ENCODE results near the gene EXD3. TPM values are rescaled to one million over a fixed set of nuclear protein-coding genes. Genes with fewer than 3 reads are reported as not detected.
"Not testable (repeated sequence)": the region's sequence is repeated elsewhere in the genome, so short reads cannot be mapped to it uniquely, and the experiment has no call there.

EXD3 gene
- total and polyA plus RNA-seq, 9 donors, result 7.4 to 19.0 (median 11.6) TPM

- no peak for DNase-seq
- 93% methylated on average over 22 of the region's 22 CpGs for WGBS (ENCODE audit: insufficient coverage)
- Histone ChIP-seq H3K36me3 (ENCODE audit: control insufficient read depth, insufficient read depth, low read length) (peaks cover 57% of the 10 kb centered on the region), H3K27me3 (ENCODE audit: control insufficient read depth, insufficient read depth, low read length) (no peaks in the 10 kb centered on the region), H3K4me3 (ENCODE audit: low read length) (no peak overlapping the region), H3K27ac (ENCODE audit: low read length) (no peak overlapping the region), H3K4me1 (ENCODE audit: control insufficient read depth, insufficient read depth, low read length) (peaks cover 6% of the 10 kb centered on the region), H3K9me3 (replicated peaks; ENCODE audit: control insufficient read depth, low read depth, low read length) (no peaks in the 10 kb centered on the region)
Measured at GRCh38 chr9:137264067-137264466, 158.9 kb downstream of the EXD3 start.

GRCh38 chr9:137263506-137263905, 159.5 kb downstream of the EXD3 start:
- Histone ChIP-seq H3K27me3 (ENCODE audit: control insufficient read depth, insufficient read depth, low read length) (no peaks in the 10 kb centered on the region), H3K27ac (ENCODE audit: low read length) (no peak overlapping the region), H3K9me3 (replicated peaks; ENCODE audit: control insufficient read depth, low read depth, low read length) (no peaks in the 10 kb centered on the region), H3K36me3 (ENCODE audit: control insufficient read depth, insufficient read depth, low read length) (peaks cover 54% of the 10 kb centered on the region), H3K4me1 (ENCODE audit: control insufficient read depth, insufficient read depth, low read length) (peaks cover under 1% of the 10 kb centered on the region), H3K4me3 (ENCODE audit: low read length) (no peak overlapping the region)
- peak; percentile 7 for DNase-seq
- 81% methylated on average over 10 of the region's 10 CpGs for WGBS (ENCODE audit: insufficient coverage)

GRCh38 chr9:137262909-137263285, 160.1 kb downstream of the EXD3 start:
- Histone ChIP-seq H3K27me3 (ENCODE audit: control insufficient read depth, insufficient read depth, low read length) (no peaks in the 10 kb centered on the region), H3K4me3 (ENCODE audit: low read length) (no peak overlapping the region), H3K4me1 (ENCODE audit: control insufficient read depth, insufficient read depth, low read length) (no peaks in the 10 kb centered on the region), H3K9me3 (replicated peaks; ENCODE audit: control insufficient read depth, low read depth, low read length) (no peaks in the 10 kb centered on the region), H3K36me3 (ENCODE audit: control insufficient read depth, insufficient read depth, low read length) (peaks cover 50% of the 10 kb centered on the region), H3K27ac (ENCODE audit: low read length) (no peak overlapping the region)
- DNase-seq, result peak; percentile 1
- 93% methylated on average over 21 of the region's 24 CpGs for WGBS (ENCODE audit: insufficient coverage)

GRCh38 chr9:137262173-137262908, 160.6 kb downstream of the EXD3 start:
- not testable (repeated sequence) for H3K4me3 ChIP-seq (ENCODE audit: low read length); H3K27ac ChIP-seq (ENCODE audit: low read length); H3K4me1 ChIP-seq (ENCODE audit: control insufficient read depth, insufficient read depth, low read length); H3K27me3 ChIP-seq (ENCODE audit: control insufficient read depth, insufficient read depth, low read length); H3K9me3 ChIP-seq (replicated peaks; ENCODE audit: control insufficient read depth, low read depth, low read length)
- peak; percentile 30 for DNase-seq
- peaks cover 49% of the 10 kb centered on the region for H3K36me3 ChIP-seq (ENCODE audit: control insufficient read depth, insufficient read depth, low read length)
- WGBS (ENCODE audit: insufficient coverage), result 75% methylated on average over 2 of the region's 15 CpGs

Other genes with a start within 250 kb of the EXD3 start
- gene ANAPC2, start 234.6 kb downstream of the EXD3 start, total RNA-seq, result 20.4 TPM
- 10 to 100 TPM; 23.5 to 41.6 (median 33.5) TPM for gene ANAPC2, start 234.6 kb downstream of the EXD3 start, polyA plus RNA-seq (ENCODE audit: insufficient read depth in 1 of 8, insufficient read length in 8 of 8, low replicate concordance in 1 of 8)
- 52.9 TPM for gene SSNA1, start 234.5 kb downstream of the EXD3 start, total RNA-seq
- 10 to 100 TPM; 60.6 to 71.5 (median 68.2) TPM for gene SSNA1, start 234.5 kb downstream of the EXD3 start, polyA plus RNA-seq (ENCODE audit: insufficient read depth in 1 of 8, insufficient read length in 8 of 8, low replicate concordance in 1 of 8)
- 4.6 TPM for gene TPRN, start 222.4 kb downstream of the EXD3 start, total RNA-seq
- gene TPRN, start 222.4 kb downstream of the EXD3 start, polyA plus RNA-seq (ENCODE audit: insufficient read depth in 1 of 8, insufficient read length in 8 of 8, low replicate concordance in 1 of 8), result 10 to 100 TPM in 5 of 8 donors, 1 to 10 TPM in 3; 7.6 to 14.6 (median 10.6) TPM
- 25.2 TPM for gene TMEM203, start 217.5 kb downstream of the EXD3 start, total RNA-seq
- 10 to 100 TPM; 34.1 to 38.2 (median 36.6) TPM for gene TMEM203, start 217.5 kb downstream of the EXD3 start, polyA plus RNA-seq (ENCODE audit: insufficient read depth in 1 of 8, insufficient read length in 8 of 8, low replicate concordance in 1 of 8)
- gene NDOR1, start 217.5 kb downstream of the EXD3 start, total RNA-seq, result 3.1 TPM
- gene NDOR1, start 217.5 kb downstream of the EXD3 start, polyA plus RNA-seq (ENCODE audit: insufficient read depth in 1 of 8, insufficient read length in 8 of 8, low replicate concordance in 1 of 8), result 10 to 100 TPM in 1 of 8 donors, 1 to 10 TPM in 7; 5.8 to 10.8 (median 8.2) TPM
- gene RNF208, start 200.9 kb downstream of the EXD3 start, total RNA-seq, result 0.18 TPM
- gene RNF208, start 200.9 kb downstream of the EXD3 start, polyA plus RNA-seq (ENCODE audit: insufficient read depth in 1 of 8, insufficient read length in 8 of 8, low replicate concordance in 1 of 8), result 1 to 10 TPM; 2.4 to 5.1 (median 2.8) TPM
- 0.18 TPM for gene CYSRT1, start 198.0 kb downstream of the EXD3 start, total RNA-seq
- 1 to 10 TPM in 7 of 8 donors, under 1 TPM in 1; 1.00 to 5.6 (median 3.2) TPM for gene CYSRT1, start 198.0 kb downstream of the EXD3 start, polyA plus RNA-seq (ENCODE audit: insufficient read depth in 1 of 8, insufficient read length in 8 of 8, low replicate concordance in 1 of 8)
- not detected for gene RNF224, start 195.7 kb downstream of the EXD3 start, total RNA-seq
- gene RNF224, start 195.7 kb downstream of the EXD3 start, polyA plus RNA-seq (ENCODE audit: insufficient read depth in 1 of 8, insufficient read length in 8 of 8, low replicate concordance in 1 of 8), result 1 to 10 TPM in 7 of 8 donors, under 1 TPM in 1; 0.68 to 7.4 (median 2.6) TPM
- gene SLC34A3, start 192.3 kb downstream of the EXD3 start, total RNA-seq, result 0.04 TPM
- 1 to 10 TPM in 7 of 8 donors, under 1 TPM in 1; 0.47 to 3.6 (median 1.5) TPM for gene SLC34A3, start 192.3 kb downstream of the EXD3 start, polyA plus RNA-seq (ENCODE audit: insufficient read depth in 1 of 8, insufficient read length in 8 of 8, low replicate concordance in 1 of 8)
- gene TUBB4B, start 181.9 kb downstream of the EXD3 start, total RNA-seq, result 97.1 TPM
- 100 to 1,000 TPM; 200 to 222 (median 217) TPM for gene TUBB4B, start 181.9 kb downstream of the EXD3 start, polyA plus RNA-seq (ENCODE audit: insufficient read depth in 1 of 8, insufficient read length in 8 of 8, low replicate concordance in 1 of 8)
- gene STPG3, start 171.9 kb downstream of the EXD3 start, total RNA-seq, result not detected
- gene STPG3, start 171.9 kb downstream of the EXD3 start, polyA plus RNA-seq (ENCODE audit: insufficient read depth in 1 of 8, insufficient read length in 8 of 8, low replicate concordance in 1 of 8), result under 1 TPM in 7 of 8 donors, not detected in 1; 0.15 to 0.79 (median 0.33) TPM
- gene NELFB, start 167.8 kb downstream of the EXD3 start, total RNA-seq, result 25.9 TPM
- gene NELFB, start 167.8 kb downstream of the EXD3 start, polyA plus RNA-seq (ENCODE audit: insufficient read depth in 1 of 8, insufficient read length in 8 of 8, low replicate concordance in 1 of 8), result 10 to 100 TPM; 50.4 to 57.6 (median 52.9) TPM
- 4.4 TPM for gene TOR4A, start 145.4 kb downstream of the EXD3 start, total RNA-seq
- gene TOR4A, start 145.4 kb downstream of the EXD3 start, polyA plus RNA-seq (ENCODE audit: insufficient read depth in 1 of 8, insufficient read length in 8 of 8, low replicate concordance in 1 of 8), result 1 to 10 TPM; 3.6 to 9.3 (median 8.3) TPM
- 2.5 TPM for gene NRARP, start 120.9 kb downstream of the EXD3 start, total RNA-seq
- gene NRARP, start 120.9 kb downstream of the EXD3 start, polyA plus RNA-seq (ENCODE audit: insufficient read depth in 1 of 8, insufficient read length in 8 of 8, low replicate concordance in 1 of 8), result 1 to 10 TPM; 3.4 to 7.5 (median 5.8) TPM
- 2.0 TPM for gene NOXA1, start 231 bp upstream of the EXD3 start, total RNA-seq
- 1 to 10 TPM in 7 of 8 donors, under 1 TPM in 1; 0.99 to 5.1 (median 2.6) TPM for gene NOXA1, start 231 bp upstream of the EXD3 start, polyA plus RNA-seq (ENCODE audit: insufficient read depth in 1 of 8, insufficient read length in 8 of 8, low replicate concordance in 1 of 8)
- 0.18 TPM for gene ENTPD8, start 18.2 kb upstream of the EXD3 start, total RNA-seq
- 1 to 10 TPM in 1 of 8 donors, under 1 TPM in 7; 0.35 to 1.2 (median 0.42) TPM for gene ENTPD8, start 18.2 kb upstream of the EXD3 start, polyA plus RNA-seq (ENCODE audit: insufficient read depth in 1 of 8, insufficient read length in 8 of 8, low replicate concordance in 1 of 8)
- gene NSMF, start 36.2 kb upstream of the EXD3 start, total RNA-seq, result 9.9 TPM
- gene NSMF, start 36.2 kb upstream of the EXD3 start, polyA plus RNA-seq (ENCODE audit: insufficient read depth in 1 of 8, insufficient read length in 8 of 8, low replicate concordance in 1 of 8), result 10 to 100 TPM; 16.1 to 31.1 (median 23.0) TPM
- 0.80 TPM for gene PNPLA7, start 127.2 kb upstream of the EXD3 start, total RNA-seq
- 1 to 10 TPM; 1.3 to 3.6 (median 2.5) TPM for gene PNPLA7, start 127.2 kb upstream of the EXD3 start, polyA plus RNA-seq (ENCODE audit: insufficient read depth in 1 of 8, insufficient read length in 8 of 8, low replicate concordance in 1 of 8)
- gene MRPL41, start 128.7 kb upstream of the EXD3 start, total RNA-seq, result 37.8 TPM
- gene MRPL41, start 128.7 kb upstream of the EXD3 start, polyA plus RNA-seq (ENCODE audit: insufficient read depth in 1 of 8, insufficient read length in 8 of 8, low replicate concordance in 1 of 8), result 10 to 100 TPM; 25.6 to 42.1 (median 31.7) TPM
- 27.4 TPM for gene DPH7, start 155.8 kb upstream of the EXD3 start, total RNA-seq
- gene DPH7, start 155.8 kb upstream of the EXD3 start, polyA plus RNA-seq (ENCODE audit: insufficient read depth in 1 of 8, insufficient read length in 8 of 8, low replicate concordance in 1 of 8), result 10 to 100 TPM; 20.8 to 34.8 (median 26.9) TPM
- gene ZMYND19, start 167.3 kb upstream of the EXD3 start, total RNA-seq, result 18.6 TPM
- gene ZMYND19, start 167.3 kb upstream of the EXD3 start, polyA plus RNA-seq (ENCODE audit: insufficient read depth in 1 of 8, insufficient read length in 8 of 8, low replicate concordance in 1 of 8), result 10 to 100 TPM; 18.5 to 22.8 (median 19.4) TPM
- 27.1 TPM for gene ARRDC1, start 182.5 kb upstream of the EXD3 start, total RNA-seq
- gene ARRDC1, start 182.5 kb upstream of the EXD3 start, polyA plus RNA-seq (ENCODE audit: insufficient read depth in 1 of 8, insufficient read length in 8 of 8, low replicate concordance in 1 of 8), result 10 to 100 TPM; 20.6 to 41.3 (median 32.8) TPM
- 29.9 TPM for gene EHMT1, start 195.8 kb upstream of the EXD3 start, total RNA-seq
- 10 to 100 TPM; 42.9 to 59.7 (median 47.9) TPM for gene EHMT1, start 195.8 kb upstream of the EXD3 start, polyA plus RNA-seq (ENCODE audit: insufficient read depth in 1 of 8, insufficient read length in 8 of 8, low replicate concordance in 1 of 8)